ENCODE results near the gene CARMIL1. TPM values are rescaled to one million over a fixed set of nuclear protein-coding genes. Genes with fewer than 3 reads are reported as not detected.

CARMIL1 gene
- total RNA-seq, 1 donor from 2014 or later = 19.6 TPM

GRCh38 chr6:25547797-25548196, 268.6 kb downstream of the CARMIL1 start:
- TF ChIP-seq, protein P1, sequence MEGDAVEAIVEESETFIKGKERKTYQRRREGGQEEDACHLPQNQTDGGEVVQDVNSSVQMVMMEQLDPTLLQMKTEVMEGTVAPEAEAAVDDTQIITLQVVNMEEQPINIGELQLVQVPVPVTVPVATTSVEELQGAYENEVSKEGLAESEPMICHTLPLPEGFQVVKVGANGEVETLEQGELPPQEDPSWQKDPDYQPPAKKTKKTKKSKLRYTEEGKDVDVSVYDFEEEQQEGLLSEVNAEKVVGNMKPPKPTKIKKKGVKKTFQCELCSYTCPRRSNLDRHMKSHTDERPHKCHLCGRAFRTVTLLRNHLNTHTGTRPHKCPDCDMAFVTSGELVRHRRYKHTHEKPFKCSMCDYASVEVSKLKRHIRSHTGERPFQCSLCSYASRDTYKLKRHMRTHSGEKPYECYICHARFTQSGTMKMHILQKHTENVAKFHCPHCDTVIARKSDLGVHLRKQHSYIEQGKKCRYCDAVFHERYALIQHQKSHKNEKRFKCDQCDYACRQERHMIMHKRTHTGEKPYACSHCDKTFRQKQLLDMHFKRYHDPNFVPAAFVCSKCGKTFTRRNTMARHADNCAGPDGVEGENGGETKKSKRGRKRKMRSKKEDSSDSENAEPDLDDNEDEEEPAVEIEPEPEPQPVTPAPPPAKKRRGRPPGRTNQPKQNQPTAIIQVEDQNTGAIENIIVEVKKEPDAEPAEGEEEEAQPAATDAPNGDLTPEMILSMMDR (IDR thresholded peaks at IDR 0.05) = no peak
- no peak for TF ChIP-seq POLR2A (IDR thresholded peaks at IDR 0.05)
- no peak for TF ChIP-seq POLR2AphosphoS5 (IDR thresholded peaks at IDR 0.05; ENCODE audit: insufficient read depth in 1 of 2, low read depth in 1 of 2)
- intact Hi-C loops (cut with DNase I) = no loop called here
- DNase-seq (ENCODE audit: extremely low spot score in 2 of 2) = no peak
- Histone ChIP-seq H3K36me3 (no peaks in the 10 kb centered on the region), H3K4me3 (no peak overlapping the region), H3K27ac (no peak overlapping the region), H3K4me1 (no peaks in the 10 kb centered on the region), H3K27me3 (no peaks in the 10 kb centered on the region), H3K9me3 (no peaks in the 10 kb centered on the region)

DNA sequence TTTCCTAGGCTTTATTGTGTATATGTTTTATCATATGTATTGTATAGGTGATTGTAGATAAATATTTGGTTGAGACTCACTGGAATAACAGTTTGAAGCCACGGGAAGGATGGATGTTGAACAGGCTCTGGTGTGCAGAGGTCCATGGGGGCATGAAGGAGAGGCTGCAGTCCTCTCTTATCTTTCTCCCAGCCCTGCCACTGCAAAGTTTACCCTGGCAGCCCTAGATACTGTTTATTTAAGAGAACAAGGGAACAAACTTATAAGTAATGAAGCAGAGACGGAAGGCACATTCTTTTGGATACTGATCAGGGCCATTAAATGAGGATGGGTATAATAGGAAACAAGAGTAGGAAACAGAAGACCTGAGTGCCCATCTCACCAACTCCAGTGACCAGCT, 269.3 kb downstream of the CARMIL1 start:
- Histone ChIP-seq H3K4me3 (no peak overlapping the region), H3K36me3 (no peaks in the 10 kb centered on the region), H3K27ac (no peak overlapping the region), H3K9me3 (no peaks in the 10 kb centered on the region), H3K4me1 (no peaks in the 10 kb centered on the region), H3K27me3 (no peaks in the 10 kb centered on the region)
- TF ChIP-seq, protein P1 (IDR thresholded peaks at IDR 0.05) = no peak
- no peak for TF ChIP-seq POLR2AphosphoS5 (IDR thresholded peaks at IDR 0.05; ENCODE audit: insufficient read depth in 1 of 2, low read depth in 1 of 2)
- no peak for TF ChIP-seq POLR2A (IDR thresholded peaks at IDR 0.05)
- DNase-seq (ENCODE audit: extremely low spot score in 2 of 2) = no peak
- intact Hi-C loops (cut with DNase I) = no loop called here

- no peak overlapping the region for H3K27ac ChIP-seq
- no peak for DNase-seq (ENCODE audit: extremely low spot score in 2 of 2)
- no peaks in the 10 kb centered on the region for H3K36me3 ChIP-seq
- H3K4me3 ChIP-seq = no peak overlapping the region
- no peaks in the 10 kb centered on the region for H3K27me3 ChIP-seq
- no peaks in the 10 kb centered on the region for H3K4me1 ChIP-seq
- no peaks in the 10 kb centered on the region for H3K9me3 ChIP-seq
- TF ChIP-seq, protein P1 (IDR thresholded peaks at IDR 0.05) = no peak
- TF ChIP-seq POLR2AphosphoS5 (IDR thresholded peaks at IDR 0.05; ENCODE audit: insufficient read depth in 1 of 2, low read depth in 1 of 2) (no peak), POLR2A (IDR thresholded peaks at IDR 0.05) (no peak)
- intact Hi-C loops (cut with DNase I) = no loop called here
These were observed 271.5 kb downstream of the CARMIL1 start for GRCh38 chr6:25550631-25551030.

DNA sequence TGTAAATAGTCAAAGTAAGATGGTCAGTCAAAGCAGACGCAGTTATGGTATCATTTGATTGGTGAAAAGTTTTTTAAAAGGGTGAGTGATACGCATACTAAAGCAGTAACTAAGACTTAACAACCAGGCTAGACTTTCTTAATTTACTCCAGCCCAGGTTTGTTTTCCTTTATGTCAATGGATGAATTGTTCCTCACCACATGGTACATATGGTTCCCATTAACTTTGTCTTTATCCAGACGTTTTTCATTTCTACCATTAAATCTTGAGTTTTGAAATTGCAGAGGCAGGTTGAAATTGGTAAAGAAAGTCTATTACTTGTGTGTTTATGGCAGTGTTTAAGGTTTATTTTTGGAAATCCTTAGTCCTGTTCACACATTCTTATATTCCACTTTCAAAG, 274.3 kb downstream of the CARMIL1 start:
- no peak for DNase-seq (ENCODE audit: extremely low spot score in 2 of 2)
- Histone ChIP-seq H3K9me3 (no peaks in the 10 kb centered on the region), H3K36me3 (no peaks in the 10 kb centered on the region), H3K27me3 (no peaks in the 10 kb centered on the region), H3K4me3 (no peak overlapping the region), H3K27ac (no peak overlapping the region), H3K4me1 (no peaks in the 10 kb centered on the region)
- TF ChIP-seq POLR2A (IDR thresholded peaks at IDR 0.05) (no peak), POLR2AphosphoS5 (IDR thresholded peaks at IDR 0.05; ENCODE audit: insufficient read depth in 1 of 2, low read depth in 1 of 2) (no peak)
- TF ChIP-seq, protein P1 (IDR thresholded peaks at IDR 0.05) = no peak
- intact Hi-C loops (cut with DNase I) = no loop called here

- no peaks in the 10 kb centered on the region for H3K9me3 ChIP-seq
- intact Hi-C loops (cut with DNase I) = no loop called here
- H3K27me3 ChIP-seq = no peaks in the 10 kb centered on the region
- H3K4me3 ChIP-seq = no peak overlapping the region
- H3K27ac ChIP-seq = no peak overlapping the region
- H3K36me3 ChIP-seq = no peaks in the 10 kb centered on the region
- TF ChIP-seq, protein P1 (IDR thresholded peaks at IDR 0.05) = no peak
- TF ChIP-seq POLR2AphosphoS5 (IDR thresholded peaks at IDR 0.05; ENCODE audit: insufficient read depth in 1 of 2, low read depth in 1 of 2) (no peak), POLR2A (IDR thresholded peaks at IDR 0.05) (no peak)
- no peak for DNase-seq (ENCODE audit: extremely low spot score in 2 of 2)
- H3K4me1 ChIP-seq = no peaks in the 10 kb centered on the region
These were observed 276.0 kb downstream of the CARMIL1 start for GRCh38 chr6:25555188-25555587.
